Colonic mucosa (tissue), 4 donors: Measurements from ENCODE around the gene KRTAP10-10. TPM values are rescaled to one million over a fixed set of nuclear protein-coding genes. Genes with fewer than 3 reads are reported as not detected.
"Not testable (repeated sequence)": the region's sequence is repeated elsewhere in the genome, so short reads cannot be mapped to it uniquely, and the experiment has no call there.

Experiments
- DNase-seq: peaks from one replicate; pipeline ENCODE4 v3.0.0-alpha.2; 2020
- H3K27ac ChIP-seq: fragments of 200-600 bp; one replicate; pipeline ENCODE4 v1.8.0; 2021
- H3K27me3 ChIP-seq: fragments of 200-600 bp; one replicate; pipeline ENCODE4 v1.8.0; 2021
- H3K36me3 ChIP-seq: fragments of 200-600 bp; one replicate; pipeline ENCODE4 v1.8.0; 2021
- H3K4me1 ChIP-seq: fragments of 200-600 bp; one replicate; pipeline ENCODE4 v1.8.0; 2021; ENCODE audit warnings: mild to moderate bottlenecking
- H3K4me3 ChIP-seq: fragments of 200-600 bp; one replicate; pipeline ENCODE4 v1.8.0; 2021
- H3K9ac ChIP-seq, 2 donors: one replicate each; pipeline ENCODE4 v1.7.0; 2013; ENCODE audit warnings: control low read depth in 2 of 2, low read depth in 2 of 2, low read length in 2 of 2
- H3K9me3 ChIP-seq: fragments of 200-600 bp; one replicate; pipeline ENCODE4 v1.8.0; 2021
- intact Hi-C: fragments of 100-400 bp; cut with DNase I; formaldehyde crosslinking; loops from one replicate; pipeline ENCODE4 v1.14.1; 2022
- total RNA-seq, 2 donors: library from RNA; stranded (reverse); fragmentation: NEBNext Ultra II Directional in 1 of 2; extraction: Animal tissue kit (Norgen Biotek cat#: 25700) in 1 of 2; gene quantifications; one replicate each; pipeline ENCODE4 v1.2.1, GENCODE V29; 2021
- TF ChIP-seq, protein P1 (sequence below): fragments of 200-600 bp; IDR thresholded peaks from one replicate; pipeline ENCODE4 v1.8.0; 2022; ENCODE audit warnings: antibody characterized with exemption, mild to moderate bottlenecking
- donor health status: healthy.
- donor health status: DM: no; HTN: no; CAD: no.
- donor health status: DM: no; HTN: no; CAD: no.

The KRTAP10-10 gene
- total RNA-seq, 2 donors from 2014 or later = not detected

DNA sequence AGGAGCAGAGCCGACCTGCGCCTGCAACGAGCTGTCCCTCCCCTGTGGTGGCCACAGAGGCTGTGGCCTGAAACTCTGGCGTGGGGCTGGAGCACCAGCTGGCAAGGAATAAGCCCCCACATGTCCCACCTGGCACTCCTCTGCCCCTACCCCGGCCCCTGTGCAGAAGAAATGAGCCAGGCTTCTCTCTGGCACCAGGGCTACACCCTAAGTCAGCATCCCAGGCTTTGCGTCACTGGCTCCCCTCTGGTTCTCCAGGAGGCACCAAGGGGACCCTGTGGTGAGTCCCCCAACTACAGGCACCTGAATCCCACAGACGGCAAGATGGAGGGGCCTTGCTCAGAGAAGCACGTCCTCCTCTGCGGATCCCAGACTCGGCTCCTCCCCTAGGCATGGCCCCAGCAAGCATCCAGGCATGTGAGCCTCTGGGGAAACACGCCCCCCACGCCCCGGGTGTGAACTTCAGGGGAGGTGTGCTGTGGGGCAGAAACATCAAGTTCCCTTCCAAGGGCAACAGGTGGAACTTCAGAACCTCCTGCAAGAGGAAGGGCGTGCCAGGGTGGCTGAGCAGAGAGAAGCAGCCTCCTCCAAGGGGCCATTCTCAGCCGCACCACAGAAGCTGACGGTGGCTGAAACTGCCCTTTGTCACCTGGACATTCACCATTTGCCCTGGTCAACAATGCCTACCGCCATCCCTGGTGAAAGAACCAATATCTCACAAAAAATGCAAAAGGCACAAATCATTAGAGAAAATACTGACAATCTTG is 33.9 kb upstream of the KRTAP10-10 start:
- intact Hi-C loops = no loop called here
- Histone ChIP-seq H3K9me3 (no peaks in the 10 kb centered on the region), H3K27me3 (no peaks in the 10 kb centered on the region), H3K4me1 (no peaks in the 10 kb centered on the region), H3K27ac (no peak overlapping the region), H3K9ac (no peak overlapping the region), H3K36me3 (no peaks in the 10 kb centered on the region), H3K4me3 (no peak overlapping the region)
- no peak for DNase-seq
- TF ChIP-seq, protein P1, sequence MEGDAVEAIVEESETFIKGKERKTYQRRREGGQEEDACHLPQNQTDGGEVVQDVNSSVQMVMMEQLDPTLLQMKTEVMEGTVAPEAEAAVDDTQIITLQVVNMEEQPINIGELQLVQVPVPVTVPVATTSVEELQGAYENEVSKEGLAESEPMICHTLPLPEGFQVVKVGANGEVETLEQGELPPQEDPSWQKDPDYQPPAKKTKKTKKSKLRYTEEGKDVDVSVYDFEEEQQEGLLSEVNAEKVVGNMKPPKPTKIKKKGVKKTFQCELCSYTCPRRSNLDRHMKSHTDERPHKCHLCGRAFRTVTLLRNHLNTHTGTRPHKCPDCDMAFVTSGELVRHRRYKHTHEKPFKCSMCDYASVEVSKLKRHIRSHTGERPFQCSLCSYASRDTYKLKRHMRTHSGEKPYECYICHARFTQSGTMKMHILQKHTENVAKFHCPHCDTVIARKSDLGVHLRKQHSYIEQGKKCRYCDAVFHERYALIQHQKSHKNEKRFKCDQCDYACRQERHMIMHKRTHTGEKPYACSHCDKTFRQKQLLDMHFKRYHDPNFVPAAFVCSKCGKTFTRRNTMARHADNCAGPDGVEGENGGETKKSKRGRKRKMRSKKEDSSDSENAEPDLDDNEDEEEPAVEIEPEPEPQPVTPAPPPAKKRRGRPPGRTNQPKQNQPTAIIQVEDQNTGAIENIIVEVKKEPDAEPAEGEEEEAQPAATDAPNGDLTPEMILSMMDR = no peak

DNA sequence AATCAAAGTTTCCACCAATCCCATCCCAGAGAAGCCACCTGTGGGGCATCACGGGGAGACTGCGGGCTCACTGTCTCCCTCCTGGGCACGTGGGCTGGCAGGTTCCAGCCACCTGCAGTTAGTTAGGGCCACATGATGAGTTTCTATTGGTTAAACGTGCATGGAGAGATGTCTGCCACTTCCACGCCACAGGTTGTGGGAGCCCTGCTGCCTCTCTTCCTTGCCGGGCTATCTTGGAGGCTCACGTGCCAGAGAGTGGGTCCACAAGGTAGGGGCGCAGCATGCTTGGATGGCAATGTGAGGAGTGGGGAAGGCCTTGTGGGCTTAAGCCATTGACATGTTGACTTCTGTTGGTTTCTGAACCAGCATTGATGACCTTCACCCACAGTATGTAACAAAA is 33.2 kb upstream of the KRTAP10-10 start:
- no peaks in the 10 kb centered on the region for H3K36me3 ChIP-seq
- intact Hi-C loops = no loop called here
- TF ChIP-seq, protein P1 = no peak
- H3K4me1 ChIP-seq = no peaks in the 10 kb centered on the region
- H3K9me3 ChIP-seq = no peaks in the 10 kb centered on the region
- H3K9ac ChIP-seq = no peak overlapping the region
- H3K27me3 ChIP-seq = no peaks in the 10 kb centered on the region
- H3K4me3 ChIP-seq = no peak overlapping the region
- DNase-seq = no peak
- H3K27ac ChIP-seq = no peak overlapping the region

DNA sequence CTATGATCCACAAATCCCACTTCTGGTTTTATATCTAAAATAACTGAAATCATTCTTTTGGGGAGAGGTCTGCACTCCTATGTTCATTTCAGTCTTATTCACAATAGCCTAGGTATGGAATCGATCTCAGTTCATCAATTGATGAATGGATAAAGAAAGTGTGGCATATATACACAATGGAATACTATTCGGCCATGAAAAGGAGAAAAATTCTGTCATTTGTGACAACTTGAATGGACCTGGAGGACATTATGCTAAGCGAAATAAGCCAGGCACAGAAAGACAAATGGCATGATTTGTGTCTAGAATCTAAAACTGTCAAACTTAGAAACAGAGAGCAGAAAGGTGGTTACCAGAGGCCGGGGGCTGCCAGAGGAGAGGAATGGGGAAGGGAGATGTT is 30.7 kb upstream of the KRTAP10-10 start:
- intact Hi-C loops = no loop called here
- Histone ChIP-seq H3K9me3 (no peaks in the 10 kb centered on the region), H3K27me3 (no peaks in the 10 kb centered on the region), H3K4me1 (no peaks in the 10 kb centered on the region), H3K27ac (no peak overlapping the region), H3K36me3 (no peaks in the 10 kb centered on the region), H3K9ac (no peak overlapping the region), H3K4me3 (no peak overlapping the region)
- TF ChIP-seq, protein P1 = no peak
- DNase-seq = no peak

DNA sequence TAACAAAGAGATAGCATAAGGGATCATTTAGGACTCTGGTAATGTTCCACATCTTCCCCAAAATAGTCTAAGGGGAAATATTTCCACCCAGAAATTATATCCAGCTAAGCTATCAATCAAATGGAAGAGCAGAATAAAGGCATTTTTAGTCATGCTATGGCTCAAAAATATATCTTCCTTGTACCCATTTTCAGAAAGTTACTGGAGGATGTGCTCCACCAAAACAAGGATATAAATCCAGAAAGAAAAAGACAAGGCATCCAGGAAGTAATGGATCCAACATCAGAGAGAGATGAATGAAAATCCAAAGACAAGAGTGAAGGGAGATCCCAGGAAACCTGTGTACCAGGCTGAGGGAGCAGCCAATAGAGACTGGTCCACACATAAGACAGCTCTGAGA is 28.0 kb upstream of the KRTAP10-10 start:
- H3K27ac ChIP-seq = no peak overlapping the region
- TF ChIP-seq, protein P1 = no peak
- H3K4me3 ChIP-seq = no peak overlapping the region
- H3K9me3 ChIP-seq = no peaks in the 10 kb centered on the region
- no peak for DNase-seq
- H3K27me3 ChIP-seq = no peaks in the 10 kb centered on the region
- intact Hi-C loops = no loop called here
- no peaks in the 10 kb centered on the region for H3K36me3 ChIP-seq
- H3K9ac ChIP-seq = no peak overlapping the region
- no peaks in the 10 kb centered on the region for H3K4me1 ChIP-seq

DNA sequence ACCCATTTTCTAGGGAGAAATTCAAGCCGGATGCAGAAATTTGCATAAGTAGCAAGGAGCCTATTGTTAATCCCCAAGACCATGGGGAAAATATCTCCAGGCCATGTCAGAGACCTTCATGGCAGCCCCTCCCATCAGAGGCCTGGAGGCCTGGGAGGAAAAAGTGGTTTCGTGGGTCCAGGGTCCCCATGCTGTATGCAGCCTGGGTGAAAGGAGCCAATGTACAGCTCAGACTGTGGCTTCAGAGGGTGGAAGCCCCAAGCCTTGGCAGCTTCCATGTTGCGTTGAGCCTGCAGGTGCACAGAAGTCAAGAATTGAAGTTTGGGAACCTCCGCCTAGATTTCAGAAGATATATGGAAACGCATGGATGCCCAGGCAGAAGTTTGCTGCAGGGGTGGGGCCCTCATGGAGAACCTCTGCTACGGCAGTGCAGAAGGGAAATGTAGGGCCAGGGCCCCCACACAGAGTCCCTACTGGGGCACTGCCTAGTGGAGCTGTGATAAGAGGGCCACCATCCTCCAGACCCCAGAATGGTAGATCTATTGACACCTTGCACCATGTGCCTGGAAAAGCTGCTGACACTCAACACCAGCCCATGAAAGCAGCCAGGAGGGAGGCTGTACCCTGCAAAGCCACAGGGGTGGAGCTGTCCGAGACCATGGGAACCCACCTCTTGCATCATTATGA is 26.9 kb upstream of the KRTAP10-10 start:
- H3K27ac ChIP-seq, H3K9me3 ChIP-seq, H3K36me3 ChIP-seq, H3K4me3 ChIP-seq, intact Hi-C loops, H3K9ac ChIP-seq, H3K27me3 ChIP-seq, DNase-seq, H3K4me1 ChIP-seq: not testable (repeated sequence)

DNA sequence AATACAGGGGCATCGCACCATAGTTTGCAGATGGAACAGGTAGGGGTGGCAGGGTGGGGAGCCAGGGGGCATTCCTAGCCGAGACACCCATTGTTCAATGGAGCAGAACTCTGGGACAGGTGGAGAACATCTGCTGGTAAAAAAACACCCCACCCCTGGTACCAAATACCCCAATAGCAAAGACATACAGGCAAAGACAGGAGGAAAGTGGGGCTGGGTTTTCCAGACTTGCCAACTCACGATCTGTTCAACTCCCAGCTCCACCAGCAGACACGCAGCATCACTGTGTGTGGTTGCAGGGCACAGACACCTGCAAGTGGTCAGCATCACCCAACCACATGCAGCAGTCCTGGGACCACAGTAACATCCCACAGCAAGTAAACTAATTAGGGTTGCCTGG is 25.6 kb upstream of the KRTAP10-10 start:
- intact Hi-C loops = no loop called here
- TF ChIP-seq, protein P1 = no peak
- no peaks in the 10 kb centered on the region for H3K27me3 ChIP-seq

More for the DNA sequence above, 25.6 kb upstream of the KRTAP10-10 start:
- Histone ChIP-seq H3K27ac (no peak overlapping the region), H3K9ac (no peak overlapping the region), H3K36me3 (no peaks in the 10 kb centered on the region), H3K4me1 (no peaks in the 10 kb centered on the region), H3K4me3 (no peak overlapping the region), H3K9me3 (no peaks in the 10 kb centered on the region)
- no peak for DNase-seq
